HG02885 (cell line): ENCODE results near the gene RAB20.
"Not testable (repeated sequence)": the region's sequence is repeated elsewhere in the genome, so short reads cannot be mapped to it uniquely, and the experiment has no call there.

ENCODE experiments used
- ATAC-seq: cut with Tn5 transposase; IDR thresholded peaks from one replicate; pipeline ENCODE4 v1.9.1; 2021; ENCODE audit warnings: mild to moderate bottlenecking; ENCODE audit not compliant: unreplicated experiment, poor library complexity

The RAB20 gene

GRCh38 chr13:110512198-110512740 is 49.3 kb downstream of the RAB20 start:
- no peak for ATAC-seq

- no peak for ATAC-seq
Measured at GRCh38 chr13:110511509-110512181, 49.9 kb downstream of the RAB20 start.

- peak; percentile 83 for ATAC-seq
Measured at GRCh38 chr13:110509971-110510786, 51.3 kb downstream of the RAB20 start.

- ATAC-seq, result no peak
Measured at GRCh38 chr13:110509478-110509926, 52.0 kb downstream of the RAB20 start.

- no peak for ATAC-seq
Measured at GRCh38 chr13:110507678-110508381, 53.7 kb downstream of the RAB20 start.

GRCh38 chr13:110506859-110507566 is 54.5 kb downstream of the RAB20 start:
- ATAC-seq, result no peak

- no peak for ATAC-seq
Measured at GRCh38 chr13:110506396-110506795, 55.1 kb downstream of the RAB20 start.

GRCh38 chr13:110505594-110505993 is 55.9 kb downstream of the RAB20 start:
- no peak for ATAC-seq

- ATAC-seq, result peak; percentile 17
Measured at GRCh38 chr13:110503979-110504499, 57.5 kb downstream of the RAB20 start.

- peak; percentile 58 for ATAC-seq
Measured at GRCh38 chr13:110503037-110503901, 58.3 kb downstream of the RAB20 start.

- no peak for ATAC-seq
Measured at GRCh38 chr13:110501188-110501587, 60.3 kb downstream of the RAB20 start.

GRCh38 chr13:110500341-110500740 is 61.2 kb downstream of the RAB20 start:
- no peak for ATAC-seq

GRCh38 chr13:110499621-110500281 is 61.8 kb downstream of the RAB20 start:
- no peak for ATAC-seq

- ATAC-seq, result no peak
Measured at GRCh38 chr13:110498765-110499164, 62.8 kb downstream of the RAB20 start.

- ATAC-seq, result no peak
Measured at GRCh38 chr13:110498327-110498726, 63.2 kb downstream of the RAB20 start.

GRCh38 chr13:110497896-110498295 is 63.6 kb downstream of the RAB20 start:
- not testable (repeated sequence) for ATAC-seq

GRCh38 chr13:110497003-110497402 is 64.5 kb downstream of the RAB20 start:
- ATAC-seq, result no peak

- no peak for ATAC-seq
Measured at GRCh38 chr13:110496281-110496680, 65.2 kb downstream of the RAB20 start.
